ENCODE measurements around the gene EYA3.
"Not testable (repeated sequence)": the region's sequence is repeated elsewhere in the genome, so short reads cannot be mapped to it uniquely, and the experiment has no call there.

Gene EYA3

GRCh38 chr1:28028873-28029654, 59.3 kb downstream of the EYA3 start:
- DNase-seq (ENCODE audit: low read depth): no peak

- DNase-seq (ENCODE audit: low read depth): no peak
These were observed 60.8 kb downstream of the EYA3 start for GRCh38 chr1:28027660-28028059.

GRCh38 chr1:28027238-28027637, 61.2 kb downstream of the EYA3 start:
- no peak for DNase-seq (ENCODE audit: low read depth)

- DNase-seq (ENCODE audit: low read depth): no peak
These were observed 62.1 kb downstream of the EYA3 start for GRCh38 chr1:28026329-28026728.

- no peak for DNase-seq (ENCODE audit: low read depth)
These were observed 67.3 kb downstream of the EYA3 start for GRCh38 chr1:28021064-28021463.

GRCh38 chr1:28010969-28011368, 77.4 kb downstream of the EYA3 start:
- DNase-seq (ENCODE audit: low read depth): no peak

- not testable (repeated sequence) for DNase-seq (ENCODE audit: low read depth)
These were observed 85.3 kb downstream of the EYA3 start for GRCh38 chr1:28003117-28003516.

GRCh38 chr1:28002600-28002999, 85.8 kb downstream of the EYA3 start:
- DNase-seq (ENCODE audit: low read depth): no peak

GRCh38 chr1:27999055-27999454, 89.4 kb downstream of the EYA3 start:
- DNase-seq (ENCODE audit: low read depth): no peak

- not testable (repeated sequence) for DNase-seq (ENCODE audit: low read depth)
These were observed 93.9 kb downstream of the EYA3 start for GRCh38 chr1:27994526-27994925.

- no peak for DNase-seq (ENCODE audit: low read depth)
These were observed 94.3 kb downstream of the EYA3 start for GRCh38 chr1:27994060-27994459.

- no peak for DNase-seq (ENCODE audit: low read depth)
These were observed 95.2 kb downstream of the EYA3 start for GRCh38 chr1:27993241-27993640.

GRCh38 chr1:27992276-27992675, 96.1 kb downstream of the EYA3 start:
- DNase-seq (ENCODE audit: low read depth): no peak

GRCh38 chr1:27990920-27991537, 97.4 kb downstream of the EYA3 start:
- DNase-seq (ENCODE audit: low read depth): no peak

- no peak for DNase-seq (ENCODE audit: low read depth)
These were observed 107.3 kb downstream of the EYA3 start for GRCh38 chr1:27981145-27981544.

GRCh38 chr1:27980216-27980845, 108.1 kb downstream of the EYA3 start:
- no peak for DNase-seq (ENCODE audit: low read depth)

GRCh38 chr1:27979859-27980201, 108.6 kb downstream of the EYA3 start:
- DNase-seq (ENCODE audit: low read depth): no peak

- DNase-seq (ENCODE audit: low read depth): no peak
These were observed 109.1 kb downstream of the EYA3 start for GRCh38 chr1:27979151-27979858.

GRCh38 chr1:27974417-27974781, 114.0 kb downstream of the EYA3 start:
- DNase-seq (ENCODE audit: low read depth): no peak

- DNase-seq (ENCODE audit: low read depth): no peak
These were observed 114.5 kb downstream of the EYA3 start for GRCh38 chr1:27973771-27974416.

GRCh38 chr1:27972141-27972540, 116.3 kb downstream of the EYA3 start:
- DNase-seq (ENCODE audit: low read depth): no peak

GRCh38 chr1:27971674-27972073, 116.7 kb downstream of the EYA3 start:
- DNase-seq (ENCODE audit: low read depth): no peak
